Astrocyte of the cerebellum (primary cell): ENCODE results near the gene ANAPC15.

ENCODE experiments used
- DNase-seq: peaks from one replicate; pipeline ENCODE4 v3.0.0-alpha.2; 2011; ENCODE audit warnings: low read depth
- H3K4me3 ChIP-seq: 2 replicates; pipeline ENCODE4 v1.5.1; 2011; ENCODE audit warnings: mild to moderate bottlenecking, low read depth, low read length, moderate library complexity
- in situ Hi-C: cut with HindIII; loops from 2 replicates; pipeline ENCODE4 v1.10.0; 2017; ENCODE audit warnings: low sequenced_read_pairs
- TF ChIP-seq, protein P1 (sequence below): IDR thresholded peaks from 2 replicates; pipeline ENCODE4 v1.5.1; 2012; ENCODE audit warnings: low read length, low read depth, moderate library complexity, mild to moderate bottlenecking; ENCODE audit errors: missing control alignments

Gene ANAPC15

DNA sequence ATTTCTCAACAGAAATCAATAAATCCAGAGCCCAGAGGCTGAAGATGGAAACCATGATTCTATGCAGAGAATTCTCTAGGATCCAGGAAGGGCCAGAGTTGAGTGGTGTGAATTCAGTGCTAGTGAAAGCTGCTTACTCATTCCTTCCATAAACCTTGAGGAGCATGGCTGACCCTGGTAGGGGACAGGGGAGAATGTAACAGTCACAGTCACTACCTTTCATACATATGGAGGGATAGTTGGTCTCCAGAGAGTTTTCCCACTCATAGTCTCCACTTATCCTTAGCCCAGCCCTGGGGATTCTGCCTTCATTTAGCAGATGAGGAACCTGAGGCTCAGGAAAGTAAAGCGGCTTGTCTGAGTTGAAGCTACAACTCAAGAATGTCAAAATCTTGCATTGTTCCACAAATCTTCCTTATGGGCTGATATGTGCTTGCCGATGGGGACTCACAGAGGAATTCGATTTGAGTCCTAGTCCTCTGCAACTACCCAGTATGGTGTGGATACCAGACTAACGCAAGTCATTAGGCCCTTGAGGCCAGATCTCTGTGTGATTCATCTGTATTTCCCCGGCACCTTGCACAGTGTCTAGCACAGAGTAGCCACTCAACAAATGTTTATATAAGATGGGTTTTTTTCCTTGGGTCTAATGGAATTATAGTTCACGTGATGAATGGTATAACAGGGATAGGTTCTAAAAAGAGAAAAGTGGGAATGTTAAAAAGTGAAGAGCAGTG lies 3.7 kb upstream of the ANAPC15 start:
- no peak overlapping the region for H3K4me3 ChIP-seq
- no peak for DNase-seq
- in situ Hi-C loops: loop anchor here (25.0 kb wide), 1 partner anchor 104 kb away; no protein-coding TSS in a partner anchor
- TF ChIP-seq, protein P1, sequence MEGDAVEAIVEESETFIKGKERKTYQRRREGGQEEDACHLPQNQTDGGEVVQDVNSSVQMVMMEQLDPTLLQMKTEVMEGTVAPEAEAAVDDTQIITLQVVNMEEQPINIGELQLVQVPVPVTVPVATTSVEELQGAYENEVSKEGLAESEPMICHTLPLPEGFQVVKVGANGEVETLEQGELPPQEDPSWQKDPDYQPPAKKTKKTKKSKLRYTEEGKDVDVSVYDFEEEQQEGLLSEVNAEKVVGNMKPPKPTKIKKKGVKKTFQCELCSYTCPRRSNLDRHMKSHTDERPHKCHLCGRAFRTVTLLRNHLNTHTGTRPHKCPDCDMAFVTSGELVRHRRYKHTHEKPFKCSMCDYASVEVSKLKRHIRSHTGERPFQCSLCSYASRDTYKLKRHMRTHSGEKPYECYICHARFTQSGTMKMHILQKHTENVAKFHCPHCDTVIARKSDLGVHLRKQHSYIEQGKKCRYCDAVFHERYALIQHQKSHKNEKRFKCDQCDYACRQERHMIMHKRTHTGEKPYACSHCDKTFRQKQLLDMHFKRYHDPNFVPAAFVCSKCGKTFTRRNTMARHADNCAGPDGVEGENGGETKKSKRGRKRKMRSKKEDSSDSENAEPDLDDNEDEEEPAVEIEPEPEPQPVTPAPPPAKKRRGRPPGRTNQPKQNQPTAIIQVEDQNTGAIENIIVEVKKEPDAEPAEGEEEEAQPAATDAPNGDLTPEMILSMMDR: no peak

DNA sequence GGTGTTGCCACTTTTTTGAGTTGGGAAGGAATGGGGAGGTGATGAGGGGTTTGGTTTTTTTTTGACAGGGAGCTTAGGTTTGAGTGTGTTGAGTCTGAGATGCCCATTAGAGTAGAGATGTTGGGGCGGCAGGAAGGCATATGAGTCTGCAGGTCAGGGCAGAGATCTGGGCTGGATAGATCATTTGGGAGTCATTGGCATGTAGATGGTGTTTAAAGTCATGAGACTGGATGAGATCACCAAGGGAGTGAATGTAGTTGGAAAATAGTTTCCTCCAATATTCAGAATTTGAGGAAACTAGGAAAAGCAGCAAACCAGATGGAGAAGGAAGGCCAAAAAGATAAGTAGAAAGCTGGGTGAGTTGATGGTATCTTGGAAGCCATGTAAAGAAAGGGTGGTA lies 2.1 kb upstream of the ANAPC15 start:
- DNase-seq: no peak
- in situ Hi-C loops: loop anchor here (25.0 kb wide), 1 partner anchor 102 kb away; no protein-coding TSS in a partner anchor
- TF ChIP-seq, protein P1: no peak
- H3K4me3 ChIP-seq: no peak overlapping the region

DNA sequence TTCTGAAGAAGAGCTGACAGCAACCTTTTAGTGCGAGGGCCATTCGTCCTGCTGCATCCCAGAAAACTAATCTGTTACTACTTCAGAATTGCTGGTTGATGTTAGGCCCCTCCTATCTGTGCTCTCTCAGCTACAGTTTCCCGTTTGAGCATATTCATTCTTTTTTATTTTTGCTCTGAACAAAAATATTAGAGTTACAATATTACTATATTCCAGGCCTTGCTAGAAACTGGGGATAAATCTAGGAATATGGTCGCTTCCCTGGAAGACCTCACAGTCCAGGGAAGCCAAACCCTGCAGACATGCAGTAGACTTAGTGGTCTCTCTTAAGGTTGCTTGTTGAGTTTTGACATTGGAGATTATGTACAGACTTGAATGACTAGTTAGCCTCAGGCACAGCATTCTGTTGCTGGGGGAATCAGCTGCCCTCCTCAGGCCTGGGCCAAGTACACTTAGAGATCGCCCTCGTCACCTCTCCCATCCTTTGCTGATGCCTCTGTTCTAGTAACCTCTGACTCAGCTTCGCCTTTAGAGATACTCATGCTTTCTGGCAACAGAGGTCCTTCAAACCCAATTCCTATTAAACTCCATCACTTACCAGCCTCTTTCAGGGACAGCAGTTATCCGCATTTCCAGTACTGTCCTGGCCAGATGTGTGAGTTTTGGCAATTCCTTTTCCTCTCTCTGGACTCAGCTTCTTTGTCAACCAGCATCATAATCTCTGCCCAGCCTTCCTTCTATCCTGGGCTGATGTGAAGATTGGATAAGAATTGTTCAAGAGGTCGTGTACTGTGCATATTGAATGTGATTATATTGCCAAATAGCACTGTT lies 698 bp upstream of the ANAPC15 start:
- TF ChIP-seq, protein P1: no peak
- in situ Hi-C loops: loop anchor here (25.0 kb wide), 1 partner anchor 101 kb away; no protein-coding TSS in a partner anchor
- DNase-seq: no peak
- peak overlapping the region; percentile 60 for H3K4me3 ChIP-seq

DNA sequence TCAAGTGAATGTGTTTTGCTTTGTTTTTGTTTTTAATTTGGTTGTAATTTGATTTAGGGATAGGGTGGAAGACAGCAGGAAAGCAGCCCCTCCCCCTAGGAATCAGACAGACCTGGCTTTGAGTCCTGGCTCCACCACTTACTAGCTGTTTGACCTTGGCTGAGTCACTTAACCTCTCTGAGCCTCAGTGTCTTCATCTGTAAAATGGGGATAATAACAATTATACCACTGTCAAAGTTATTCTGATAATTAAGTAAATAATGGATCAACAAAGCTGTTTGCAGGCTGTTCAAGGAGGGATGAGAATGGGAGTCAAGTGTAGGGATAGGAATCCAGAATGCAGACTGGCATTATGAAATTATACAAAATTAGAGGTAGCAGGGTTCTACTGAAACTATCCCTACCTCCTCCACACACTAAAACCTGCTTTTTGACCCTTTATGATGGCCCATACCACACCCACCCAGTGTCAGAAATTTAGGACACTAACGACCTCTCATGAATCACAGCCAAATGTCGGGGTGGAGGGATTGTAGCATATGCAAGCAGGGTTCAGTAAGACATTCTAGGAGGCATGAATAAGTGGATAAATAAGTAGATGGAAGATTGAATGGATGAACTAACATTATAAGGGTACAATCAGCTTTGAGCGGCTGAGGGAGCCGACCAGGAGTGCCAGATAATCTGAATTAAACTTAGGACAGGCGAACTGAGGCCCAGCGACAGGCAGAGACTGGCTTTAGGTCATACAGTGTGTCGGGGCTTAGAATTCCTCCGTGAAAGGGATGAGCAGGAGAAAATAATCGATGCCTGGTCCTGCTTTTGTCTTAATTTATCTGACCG lies 974 bp downstream of the ANAPC15 start:
- no peak for DNase-seq
- TF ChIP-seq, protein P1: no peak
- H3K4me3 ChIP-seq: peak overlapping the region; percentile 60
- in situ Hi-C loops: loop anchor here (25.0 kb wide), 1 partner anchor 99 kb away; no protein-coding TSS in a partner anchor

GRCh38 chr11:72105888-72106287 lies 6.6 kb downstream of the ANAPC15 start, which contains the start of gene TOMT:
TSS of gene TOMT (plus strand) at chr11:72105924. CDS start at chr11:72105952, 28 bp downstream.
- in situ Hi-C loops: loop anchor here (25.0 kb wide), 1 partner anchor 94 kb away; no protein-coding TSS in a partner anchor

More at GRCh38 chr11:72105888-72106287, 6.6 kb downstream of the ANAPC15 start, which contains the start of gene TOMT:
- TF ChIP-seq, protein P1: no peak
- DNase-seq: no peak
- no peak within 1 kb of the TSS for H3K4me3 ChIP-seq
